DMS53 (cell line): ENCODE results near the gene AADACL4.
A peak's percentile ranks its signal among the peaks of the same experiment; 100 is the strongest.

Experiments used
- DNase-seq: peaks from one replicate; lab custom pipeline; 2025; lab: John Stamatoyannopoulos, UW

AADACL4 gene

GRCh38 chr1:12643785-12644184 is at the start of gene AADACL4:
AADACL4 (plus strand) TSS chr1:12644085; CDS start chr1:12644547, 462 bp downstream.
- DNase-seq = no peak

- DNase-seq = peak; percentile 52
Observed at GRCh38 chr1:12594490-12594889, 49.4 kb upstream of the AADACL4 start.

GRCh38 chr1:12594966-12595756 is 48.7 kb upstream of the AADACL4 start:
- DNase-seq = peak; percentile 88

- DNase-seq = no peak
Observed at GRCh38 chr1:12595757-12596006, 48.2 kb upstream of the AADACL4 start.

GRCh38 chr1:12596007-12596821 is 47.7 kb upstream of the AADACL4 start:
- peak; percentile 94 for DNase-seq

- DNase-seq = peak; percentile 26
Observed at GRCh38 chr1:12597792-12598191, 46.1 kb upstream of the AADACL4 start.

GRCh38 chr1:12598974-12599373 is 44.9 kb upstream of the AADACL4 start:
- DNase-seq = no peak

GRCh38 chr1:12599657-12600056 is 44.2 kb upstream of the AADACL4 start:
- no peak for DNase-seq

- no peak for DNase-seq
Observed at GRCh38 chr1:12600335-12600734, 43.5 kb upstream of the AADACL4 start.

- DNase-seq = peak; percentile 68
Observed at GRCh38 chr1:12600880-12601633, 42.8 kb upstream of the AADACL4 start.

- DNase-seq = no peak
Observed at GRCh38 chr1:12601700-12602658, 41.9 kb upstream of the AADACL4 start.

- no peak for DNase-seq
Observed at GRCh38 chr1:12602659-12603024, 41.2 kb upstream of the AADACL4 start.

GRCh38 chr1:12603224-12603623 is 40.7 kb upstream of the AADACL4 start:
- no peak for DNase-seq

GRCh38 chr1:12604114-12604874 is 39.6 kb upstream of the AADACL4 start:
- peak; percentile 93 for DNase-seq

- no peak for DNase-seq
Observed at GRCh38 chr1:12604986-12605385, 38.9 kb upstream of the AADACL4 start.

GRCh38 chr1:12607263-12607662 is 36.6 kb upstream of the AADACL4 start:
- no peak for DNase-seq

- no peak for DNase-seq
Observed at GRCh38 chr1:12608311-12608957, 35.5 kb upstream of the AADACL4 start.

GRCh38 chr1:12609469-12610003 is 34.3 kb upstream of the AADACL4 start:
- no peak for DNase-seq

- no peak for DNase-seq
Observed at GRCh38 chr1:12610305-12610935, 33.5 kb upstream of the AADACL4 start.

- DNase-seq = no peak
Observed at GRCh38 chr1:12610941-12611340, 32.9 kb upstream of the AADACL4 start.
